Measurements from ENCODE around the gene PHLDB2.

Gene PHLDB2

DNA sequence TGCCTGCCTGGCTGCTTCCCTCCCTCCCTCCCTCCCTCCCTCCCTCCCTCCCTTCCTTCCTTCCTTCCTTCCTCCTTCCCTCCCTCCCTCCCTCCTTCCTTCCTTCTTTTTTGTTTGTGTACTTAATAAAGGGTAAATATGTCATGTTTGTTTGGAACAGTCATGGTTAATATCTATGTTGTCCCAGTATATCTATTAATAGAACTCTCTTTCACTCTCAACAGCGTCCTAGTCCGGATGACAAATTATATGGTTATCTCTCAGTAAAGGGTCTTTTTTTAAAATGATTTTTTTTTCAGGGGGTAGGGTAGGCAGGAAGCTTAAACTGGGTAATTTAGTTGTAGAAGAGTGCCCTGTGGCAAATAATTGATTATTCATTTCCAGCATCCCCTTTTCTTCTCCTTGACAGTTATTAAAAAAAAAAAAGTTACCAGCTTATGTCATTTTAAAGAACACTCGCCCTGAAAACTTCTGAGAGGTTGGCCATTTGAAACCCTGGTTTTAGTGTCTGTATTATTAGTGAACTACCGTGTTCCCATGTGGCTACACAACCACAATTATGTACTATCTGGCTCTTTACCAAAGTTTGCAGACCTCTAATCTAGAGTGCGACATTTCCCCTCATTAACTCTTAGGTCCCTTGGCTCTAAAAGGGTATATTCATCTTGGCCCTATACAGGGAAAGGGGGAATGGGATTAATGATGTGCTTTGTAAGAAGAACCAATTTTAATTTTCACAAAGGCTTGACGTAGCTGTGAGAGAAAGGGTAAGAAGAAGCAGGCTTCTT, 153.3 kb downstream of the PHLDB2 start:
- Histone ChIP-seq H3K4me1 (ENCODE audit: insufficient read depth, low read length) (peaks cover 3% of the 10 kb centered on the region), H3K9ac (ENCODE audit: low read length) (no peak overlapping the region), H3K36me3 (ENCODE audit: insufficient read depth, low read length) (no peaks in the 10 kb centered on the region), H3K4me3 (ENCODE audit: low read depth in 1 of 2, low read length in 2 of 2) (no peak overlapping the region), H3K27ac (ENCODE audit: low read depth, low read length) (no peak overlapping the region), H3K27me3 (ENCODE audit: control insufficient read depth in 1 of 2, insufficient read depth in 2 of 2, low read length in 2 of 2) (no peaks in the 10 kb centered on the region), H3K9me3 (ENCODE audit: low read length) (no peaks in the 10 kb centered on the region)

DNA sequence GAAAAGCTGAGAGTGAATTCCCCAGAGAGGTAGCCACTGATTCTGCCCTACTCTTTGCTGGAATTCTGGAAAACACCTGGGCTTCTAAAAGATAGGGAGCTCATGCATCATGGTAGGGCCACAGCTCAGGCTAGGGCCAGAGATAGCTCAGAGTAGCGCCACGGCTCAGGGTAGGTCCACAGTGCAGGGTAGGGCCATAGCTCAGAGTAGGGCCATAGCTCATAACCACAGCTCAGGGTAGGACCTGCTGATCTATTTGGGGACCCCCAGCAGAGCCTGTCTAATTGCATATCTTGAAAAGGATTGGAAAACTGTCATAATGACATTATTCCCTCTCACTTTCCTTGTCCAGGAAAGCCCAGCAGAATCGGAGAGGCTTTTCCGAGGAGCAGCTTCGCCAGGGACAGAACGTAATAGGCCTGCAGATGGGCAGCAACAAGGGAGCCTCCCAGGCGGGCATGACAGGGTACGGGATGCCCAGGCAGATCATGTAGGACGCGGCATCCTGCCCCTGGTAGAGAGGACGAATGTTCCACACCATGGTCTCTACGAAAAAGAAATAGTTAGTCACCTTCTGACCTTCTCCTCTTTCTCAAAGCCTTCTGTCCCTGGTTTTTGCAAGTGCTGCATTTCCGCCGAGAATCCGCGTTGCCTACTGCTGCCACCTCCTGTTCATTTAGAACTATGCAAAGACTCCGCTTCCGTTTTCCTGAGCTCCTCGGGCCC, 154.2 kb downstream of the PHLDB2 start:
- no peaks in the 10 kb centered on the region for H3K27me3 ChIP-seq (ENCODE audit: control insufficient read depth in 1 of 2, insufficient read depth in 2 of 2, low read length in 2 of 2)
- H3K27ac ChIP-seq (ENCODE audit: low read depth, low read length): no peak overlapping the region
- no peak overlapping the region for H3K9ac ChIP-seq (ENCODE audit: low read length)
- no peaks in the 10 kb centered on the region for H3K36me3 ChIP-seq (ENCODE audit: insufficient read depth, low read length)
- peaks cover 3% of the 10 kb centered on the region for H3K4me1 ChIP-seq (ENCODE audit: insufficient read depth, low read length)
- H3K9me3 ChIP-seq (ENCODE audit: low read length): no peaks in the 10 kb centered on the region
- no peak overlapping the region for H3K4me3 ChIP-seq (ENCODE audit: low read depth in 1 of 2, low read length in 2 of 2)

- H3K4me3 ChIP-seq (ENCODE audit: low read depth in 1 of 2, low read length in 2 of 2): no peak overlapping the region
- no peak overlapping the region for H3K27ac ChIP-seq (ENCODE audit: low read depth, low read length)
Measured at GRCh38 chr3:112013784-112014143, 154.7 kb downstream of the PHLDB2 start.

GRCh38 chr3:112017091-112017490, 158.0 kb downstream of the PHLDB2 start:
- no peak overlapping the region for H3K27ac ChIP-seq (ENCODE audit: low read depth, low read length)
- no peak overlapping the region for H3K9ac ChIP-seq (ENCODE audit: low read length)
- no peaks in the 10 kb centered on the region for H3K27me3 ChIP-seq (ENCODE audit: control insufficient read depth in 1 of 2, insufficient read depth in 2 of 2, low read length in 2 of 2)
- peaks cover 3% of the 10 kb centered on the region for H3K4me1 ChIP-seq (ENCODE audit: insufficient read depth, low read length)
- H3K9me3 ChIP-seq (ENCODE audit: low read length): no peaks in the 10 kb centered on the region
- no peaks in the 10 kb centered on the region for H3K36me3 ChIP-seq (ENCODE audit: insufficient read depth, low read length)
- H3K4me3 ChIP-seq (ENCODE audit: low read depth in 1 of 2, low read length in 2 of 2): no peak overlapping the region

More at GRCh38 chr3:112013784-112014143, 154.7 kb downstream of the PHLDB2 start:
- no peaks in the 10 kb centered on the region for H3K36me3 ChIP-seq (ENCODE audit: insufficient read depth, low read length)
- peaks cover 3% of the 10 kb centered on the region for H3K4me1 ChIP-seq (ENCODE audit: insufficient read depth, low read length)
- no peaks in the 10 kb centered on the region for H3K9me3 ChIP-seq (ENCODE audit: low read length)
- no peaks in the 10 kb centered on the region for H3K27me3 ChIP-seq (ENCODE audit: control insufficient read depth in 1 of 2, insufficient read depth in 2 of 2, low read length in 2 of 2)
- H3K9ac ChIP-seq (ENCODE audit: low read length): no peak overlapping the region

DNA sequence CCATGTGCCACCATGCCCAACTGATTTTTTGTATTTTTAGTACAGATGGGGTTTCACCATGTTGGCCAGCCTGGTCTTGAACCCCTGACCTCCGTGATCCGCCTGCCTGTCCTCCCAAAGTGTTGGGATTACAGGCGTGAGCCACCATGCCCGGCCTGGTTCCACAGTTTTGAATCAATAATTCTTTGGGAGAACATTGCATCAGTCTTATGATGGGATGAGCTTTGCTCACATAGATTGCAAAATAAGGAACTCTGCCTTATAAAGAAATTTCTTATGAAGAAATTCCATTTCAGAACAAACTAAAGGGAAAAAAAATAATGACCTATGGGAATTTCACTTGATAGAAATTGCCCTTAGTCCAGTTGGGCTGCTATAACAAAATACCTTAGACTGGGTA, 159.6 kb downstream of the PHLDB2 start:
- H3K4me1 ChIP-seq (ENCODE audit: insufficient read depth, low read length): no peaks in the 10 kb centered on the region
- no peaks in the 10 kb centered on the region for H3K36me3 ChIP-seq (ENCODE audit: insufficient read depth, low read length)
- H3K4me3 ChIP-seq (ENCODE audit: low read depth in 1 of 2, low read length in 2 of 2): no peak overlapping the region
- no peaks in the 10 kb centered on the region for H3K27me3 ChIP-seq (ENCODE audit: control insufficient read depth in 1 of 2, insufficient read depth in 2 of 2, low read length in 2 of 2)
- no peak overlapping the region for H3K9ac ChIP-seq (ENCODE audit: low read length)
- H3K9me3 ChIP-seq (ENCODE audit: low read length): no peaks in the 10 kb centered on the region
- no peak overlapping the region for H3K27ac ChIP-seq (ENCODE audit: low read depth, low read length)

DNA sequence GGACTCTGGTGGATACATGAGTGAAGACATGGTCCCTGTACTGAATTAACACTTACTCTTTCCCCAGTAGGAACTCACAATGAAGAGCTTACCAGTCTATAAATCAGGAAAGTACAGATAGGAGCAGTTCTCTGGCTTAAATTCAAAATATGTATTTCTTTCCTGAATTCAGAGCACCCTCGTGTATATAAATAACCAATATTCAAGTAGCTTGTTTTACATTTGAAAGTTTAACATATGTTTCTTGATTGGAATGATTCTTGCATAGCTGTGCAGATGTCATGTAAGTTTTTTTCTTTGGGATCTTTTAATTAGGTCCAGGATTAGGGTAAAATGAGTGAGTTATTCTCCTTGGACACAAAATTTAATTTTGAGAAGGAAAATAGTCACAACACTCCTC, 160.7 kb downstream of the PHLDB2 start:
- Histone ChIP-seq H3K9me3 (ENCODE audit: low read length) (no peaks in the 10 kb centered on the region), H3K27me3 (ENCODE audit: control insufficient read depth in 1 of 2, insufficient read depth in 2 of 2, low read length in 2 of 2) (no peaks in the 10 kb centered on the region), H3K4me3 (ENCODE audit: low read depth in 1 of 2, low read length in 2 of 2) (no peak overlapping the region), H3K4me1 (ENCODE audit: insufficient read depth, low read length) (no peaks in the 10 kb centered on the region), H3K36me3 (ENCODE audit: insufficient read depth, low read length) (no peaks in the 10 kb centered on the region), H3K9ac (ENCODE audit: low read length) (no peak overlapping the region), H3K27ac (ENCODE audit: low read depth, low read length) (no peak overlapping the region)

DNA sequence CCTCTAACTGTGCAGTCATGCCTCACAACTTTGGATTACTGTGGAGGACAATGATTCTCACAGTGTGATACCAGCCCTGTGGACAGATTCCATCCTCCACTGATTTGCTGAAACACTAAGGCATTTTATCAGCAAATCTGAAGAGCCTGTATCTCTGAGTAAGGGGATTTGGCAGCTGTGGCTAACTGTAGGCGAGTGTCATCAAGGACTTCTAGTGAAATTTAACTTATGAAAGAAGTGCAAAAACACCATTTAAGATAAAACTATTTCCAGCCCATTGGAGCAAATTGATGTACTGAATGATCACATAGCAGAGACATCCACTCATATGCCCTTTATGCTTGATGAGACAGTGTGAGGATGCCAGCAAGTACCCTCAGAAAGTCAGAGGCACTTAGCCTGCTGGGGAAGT, 161.6 kb downstream of the PHLDB2 start:
- H3K4me1 ChIP-seq (ENCODE audit: insufficient read depth, low read length): no peaks in the 10 kb centered on the region
- H3K27me3 ChIP-seq (ENCODE audit: control insufficient read depth in 1 of 2, insufficient read depth in 2 of 2, low read length in 2 of 2): no peaks in the 10 kb centered on the region
- H3K9ac ChIP-seq (ENCODE audit: low read length): no peak overlapping the region
- H3K36me3 ChIP-seq (ENCODE audit: insufficient read depth, low read length): no peaks in the 10 kb centered on the region
- no peaks in the 10 kb centered on the region for H3K9me3 ChIP-seq (ENCODE audit: low read length)
- no peak overlapping the region for H3K27ac ChIP-seq (ENCODE audit: low read depth, low read length)
- no peak overlapping the region for H3K4me3 ChIP-seq (ENCODE audit: low read depth in 1 of 2, low read length in 2 of 2)

All from muscle layer of colon (tissue), 2 donors.